ENCODE results near the gene HTR5A.

Gene HTR5A

GRCh38 chr7:155093596-155093995, 23.5 kb downstream of the HTR5A start:
- DNase-seq, result no peak

- no peak for DNase-seq
Measured at GRCh38 chr7:155094636-155095135, 24.6 kb downstream of the HTR5A start.

GRCh38 chr7:155097338-155097737, 27.2 kb downstream of the HTR5A start:
- DNase-seq, result no peak

- no peak for DNase-seq
Measured at GRCh38 chr7:155103839-155104238, 33.7 kb downstream of the HTR5A start.

GRCh38 chr7:155104913-155105312, 34.8 kb downstream of the HTR5A start:
- DNase-seq, result no peak

- DNase-seq, result no peak
Measured at GRCh38 chr7:155106356-155106755, 36.2 kb downstream of the HTR5A start.

- no peak for DNase-seq
Measured at GRCh38 chr7:155107126-155107525, 37.0 kb downstream of the HTR5A start.

GRCh38 chr7:155108144-155108901, 38.2 kb downstream of the HTR5A start:
- DNase-seq, result no peak

GRCh38 chr7:155109121-155109520, 39.0 kb downstream of the HTR5A start:
- DNase-seq, result no peak

- DNase-seq, result no peak
Measured at GRCh38 chr7:155115288-155115687, 45.2 kb downstream of the HTR5A start.

- no peak for DNase-seq
Measured at GRCh38 chr7:155119801-155120382, 49.8 kb downstream of the HTR5A start.

- no peak for DNase-seq
Measured at GRCh38 chr7:155120460-155120859, 50.3 kb downstream of the HTR5A start.

- no peak for DNase-seq
Measured at GRCh38 chr7:155122831-155123230, 52.7 kb downstream of the HTR5A start.

- DNase-seq, result no peak
Measured at GRCh38 chr7:155123413-155123812, 53.3 kb downstream of the HTR5A start.

- DNase-seq, result no peak
Measured at GRCh38 chr7:155124706-155125105, 54.6 kb downstream of the HTR5A start.

GRCh38 chr7:155129186-155129585, 59.1 kb downstream of the HTR5A start:
- DNase-seq, result no peak

- DNase-seq, result no peak
Measured at GRCh38 chr7:155129789-155130188, 59.7 kb downstream of the HTR5A start.

- no peak for DNase-seq
Measured at GRCh38 chr7:155130493-155130892, 60.4 kb downstream of the HTR5A start.

- DNase-seq, result no peak
Measured at GRCh38 chr7:155131090-155131489, 61.0 kb downstream of the HTR5A start.

GRCh38 chr7:155132431-155132830, 62.3 kb downstream of the HTR5A start:
- DNase-seq, result no peak

- DNase-seq, result no peak
Measured at GRCh38 chr7:155136619-155137243, 66.6 kb downstream of the HTR5A start.
